Measurements from ENCODE around the gene XIRP1.
A peak's percentile ranks its signal among the peaks of the same experiment; 100 is the strongest.
"Not testable (repeated sequence)": the region's sequence is repeated elsewhere in the genome, so short reads cannot be mapped to it uniquely, and the experiment has no call there.

The XIRP1 gene, protein sequence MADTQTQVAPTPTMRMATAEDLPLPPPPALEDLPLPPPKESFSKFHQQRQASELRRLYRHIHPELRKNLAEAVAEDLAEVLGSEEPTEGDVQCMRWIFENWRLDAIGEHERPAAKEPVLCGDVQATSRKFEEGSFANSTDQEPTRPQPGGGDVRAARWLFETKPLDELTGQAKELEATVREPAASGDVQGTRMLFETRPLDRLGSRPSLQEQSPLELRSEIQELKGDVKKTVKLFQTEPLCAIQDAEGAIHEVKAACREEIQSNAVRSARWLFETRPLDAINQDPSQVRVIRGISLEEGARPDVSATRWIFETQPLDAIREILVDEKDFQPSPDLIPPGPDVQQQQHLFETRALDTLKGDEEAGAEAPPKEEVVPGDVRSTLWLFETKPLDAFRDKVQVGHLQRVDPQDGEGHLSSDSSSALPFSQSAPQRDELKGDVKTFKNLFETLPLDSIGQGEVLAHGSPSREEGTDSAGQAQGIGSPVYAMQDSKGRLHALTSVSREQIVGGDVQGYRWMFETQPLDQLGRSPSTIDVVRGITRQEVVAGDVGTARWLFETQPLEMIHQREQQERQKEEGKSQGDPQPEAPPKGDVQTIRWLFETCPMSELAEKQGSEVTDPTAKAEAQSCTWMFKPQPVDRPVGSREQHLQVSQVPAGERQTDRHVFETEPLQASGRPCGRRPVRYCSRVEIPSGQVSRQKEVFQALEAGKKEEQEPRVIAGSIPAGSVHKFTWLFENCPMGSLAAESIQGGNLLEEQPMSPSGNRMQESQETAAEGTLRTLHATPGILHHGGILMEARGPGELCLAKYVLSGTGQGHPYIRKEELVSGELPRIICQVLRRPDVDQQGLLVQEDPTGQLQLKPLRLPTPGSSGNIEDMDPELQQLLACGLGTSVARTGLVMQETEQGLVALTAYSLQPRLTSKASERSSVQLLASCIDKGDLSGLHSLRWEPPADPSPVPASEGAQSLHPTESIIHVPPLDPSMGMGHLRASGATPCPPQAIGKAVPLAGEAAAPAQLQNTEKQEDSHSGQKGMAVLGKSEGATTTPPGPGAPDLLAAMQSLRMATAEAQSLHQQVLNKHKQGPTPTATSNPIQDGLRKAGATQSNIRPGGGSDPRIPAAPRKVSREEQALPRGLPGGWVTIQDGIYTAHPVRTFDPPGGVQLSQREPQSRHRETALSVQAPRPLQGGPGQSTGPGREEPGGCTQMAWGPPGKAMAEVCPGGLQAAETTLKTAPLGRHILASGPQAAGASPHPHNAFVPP (N-terminal part only)

DNA sequence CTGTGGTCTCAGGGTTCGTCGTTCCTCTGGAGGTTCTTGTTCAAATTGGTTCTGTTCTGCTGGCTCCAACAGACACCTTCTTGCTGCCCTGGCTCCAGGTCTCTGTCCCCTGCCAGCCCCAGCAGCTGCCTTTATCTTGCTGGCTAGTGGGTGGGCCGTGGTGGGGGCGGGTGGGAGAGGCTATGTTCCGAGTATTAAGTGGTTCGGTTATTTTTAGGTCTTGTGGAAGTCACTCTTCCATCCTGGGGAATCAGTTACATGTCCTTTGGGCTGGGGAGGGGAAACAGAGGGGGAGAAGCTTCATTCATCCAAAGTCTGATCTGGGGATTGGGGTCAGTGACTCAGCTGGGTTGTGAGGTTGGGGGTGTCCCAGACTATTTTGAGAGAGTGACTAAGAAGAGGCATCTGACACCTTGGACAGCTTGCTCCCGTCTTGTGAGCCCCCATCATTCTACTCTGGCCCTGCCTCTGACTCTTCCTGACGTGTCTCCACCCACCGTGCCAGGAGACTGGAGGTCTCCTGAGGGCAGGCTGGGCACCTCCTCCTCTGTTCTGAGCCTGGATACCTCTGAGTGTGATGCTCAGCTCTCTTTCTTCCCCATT is at the start of gene XIRP1:
Gene XIRP1, minus strand, starts transcription at position 106 of the 603 bp plus-strand sequence. CDS start 3,150 bp downstream, outside the sequence.
- DNase-seq = no peak

DNA sequence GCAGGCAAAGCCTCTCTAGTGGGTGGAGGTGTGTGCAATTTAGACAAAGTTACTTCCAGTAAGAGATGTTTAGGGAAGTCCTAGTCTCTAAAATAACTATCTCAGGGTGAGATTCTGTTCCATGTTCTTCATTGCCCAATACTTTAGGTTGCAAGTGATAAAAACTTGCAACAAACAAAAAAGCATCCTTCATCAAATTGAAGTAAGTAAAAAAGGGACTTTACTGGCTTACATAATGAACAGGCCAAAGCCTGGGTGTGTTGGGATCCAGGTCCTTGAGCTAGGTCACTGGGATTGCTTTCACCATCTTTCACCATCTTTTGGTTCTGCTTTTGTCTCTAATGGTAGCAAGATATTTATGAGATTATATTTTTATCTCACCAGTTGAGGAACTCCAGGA is 49.2 kb upstream of the XIRP1 start:
- peak; percentile 10 for DNase-seq

DNA sequence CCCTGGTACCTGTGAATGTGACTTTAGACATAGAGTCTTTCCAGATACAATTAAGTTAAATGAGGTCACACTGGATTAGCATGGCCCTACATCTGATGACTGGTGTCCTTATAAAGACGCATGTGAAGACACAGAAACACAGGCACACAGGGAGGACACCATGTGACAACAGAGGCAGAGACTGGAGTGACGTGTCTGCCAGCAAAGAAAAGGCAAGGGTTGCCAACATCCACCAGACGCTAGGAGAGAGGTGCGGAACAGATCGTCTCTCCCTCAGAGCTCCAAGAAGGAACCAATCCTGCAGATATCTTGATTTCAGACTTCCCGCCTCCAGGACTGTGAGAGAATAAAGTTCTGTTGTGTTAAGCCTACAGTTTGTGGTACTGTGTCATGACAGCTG is 44.6 kb upstream of the XIRP1 start:
- DNase-seq = no peak

DNA sequence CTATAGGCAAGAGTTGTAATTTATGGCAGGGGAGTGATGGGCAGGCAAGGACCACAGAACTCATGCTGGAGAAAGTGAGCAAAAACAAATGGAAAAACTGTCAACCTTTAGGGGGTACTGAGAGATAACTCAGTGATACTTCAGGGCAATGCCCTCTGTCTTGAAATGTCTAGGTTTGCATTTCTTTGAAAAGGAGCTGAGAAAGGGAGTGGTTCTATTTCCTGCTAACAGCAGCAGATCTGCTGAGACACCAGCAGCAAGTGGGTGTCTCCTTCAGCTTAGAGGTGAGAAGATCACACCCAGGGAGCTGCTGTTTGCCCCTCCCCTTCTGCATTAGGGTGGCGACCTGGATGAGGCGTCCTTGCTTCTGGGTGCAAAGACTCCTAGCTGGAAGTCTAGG is 42.3 kb upstream of the XIRP1 start:
- peak; percentile 45 for DNase-seq

DNA sequence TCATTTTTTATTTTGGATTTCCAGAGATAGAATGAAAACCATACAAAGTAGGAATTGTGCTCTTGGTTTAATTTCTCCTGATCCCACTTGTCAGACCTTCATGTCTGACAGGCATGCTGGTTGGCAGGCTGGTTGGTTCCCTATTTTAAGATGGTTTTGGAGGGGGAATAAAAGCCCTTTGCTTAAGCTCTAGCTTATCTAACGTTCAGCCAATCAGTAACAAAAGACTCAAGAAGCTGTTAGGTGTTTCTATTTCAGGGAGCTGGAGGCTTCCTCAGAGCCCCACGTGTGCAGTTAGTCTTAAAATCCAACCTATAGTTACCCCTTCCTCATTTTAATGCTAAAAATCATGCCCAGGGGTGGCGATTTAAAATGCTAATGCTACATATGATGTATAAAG is 40.5 kb upstream of the XIRP1 start:
- no peak for DNase-seq

DNA sequence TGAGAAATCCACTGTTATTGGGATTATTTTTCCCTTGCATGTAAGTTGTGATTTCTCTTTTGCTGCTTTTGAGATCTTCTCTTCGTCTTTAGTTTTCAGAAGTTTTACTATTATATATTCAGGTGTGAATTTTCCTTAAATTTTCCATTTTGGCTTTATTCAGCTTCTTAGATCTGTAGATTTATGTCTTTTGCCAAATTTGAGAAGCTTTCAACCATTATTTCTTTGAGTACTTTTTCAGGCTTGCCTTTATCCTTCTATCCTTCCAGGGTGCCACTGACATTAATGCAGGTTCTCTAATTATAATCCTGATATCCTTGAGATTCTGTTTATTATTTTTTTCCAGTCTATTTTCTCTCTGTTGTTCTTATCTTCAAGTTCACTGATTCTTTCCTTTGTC is 38.1 kb upstream of the XIRP1 start:
- no peak for DNase-seq

DNA sequence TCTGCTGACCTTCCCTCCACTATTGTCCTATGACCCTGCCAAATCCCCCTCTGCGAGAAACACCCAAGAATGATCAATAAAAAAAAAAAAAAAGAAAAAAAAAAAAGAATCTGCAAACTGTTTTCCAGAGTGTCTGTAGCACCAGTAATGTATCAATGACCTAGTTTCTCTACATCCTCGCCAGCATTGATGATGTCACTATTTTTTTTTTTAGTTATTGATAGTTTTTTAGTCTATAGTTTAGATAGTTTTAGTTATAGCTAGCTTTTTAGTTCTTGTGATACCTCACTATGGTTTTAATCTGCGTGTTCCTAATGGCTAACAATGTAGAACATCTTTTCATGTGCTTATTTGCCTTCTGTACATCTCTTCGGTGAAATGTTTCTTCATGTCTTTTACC is 36.1 kb upstream of the XIRP1 start:
- no peak for DNase-seq

DNA sequence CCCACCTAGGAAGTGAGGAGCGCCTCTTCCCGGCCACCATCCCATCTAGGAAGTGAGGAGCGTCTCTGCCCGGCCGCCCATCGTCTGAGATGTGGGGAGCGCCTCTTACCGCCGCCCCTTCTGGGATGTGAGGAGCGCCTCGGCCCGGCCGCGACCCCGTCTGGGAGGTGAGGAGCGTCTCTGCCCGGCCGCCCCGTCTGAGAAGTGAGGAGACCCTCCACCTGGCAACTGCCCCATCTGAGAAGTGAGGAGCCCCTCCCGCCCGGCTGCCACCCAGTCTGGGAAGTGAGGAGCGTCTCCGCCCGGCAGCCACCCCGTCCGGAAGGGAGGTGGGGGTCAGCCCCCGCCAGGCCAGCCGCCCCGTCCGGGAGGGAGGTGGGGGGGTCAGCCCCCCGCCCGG is 35.2 kb upstream of the XIRP1 start:
- DNase-seq = not testable (repeated sequence)

DNA sequence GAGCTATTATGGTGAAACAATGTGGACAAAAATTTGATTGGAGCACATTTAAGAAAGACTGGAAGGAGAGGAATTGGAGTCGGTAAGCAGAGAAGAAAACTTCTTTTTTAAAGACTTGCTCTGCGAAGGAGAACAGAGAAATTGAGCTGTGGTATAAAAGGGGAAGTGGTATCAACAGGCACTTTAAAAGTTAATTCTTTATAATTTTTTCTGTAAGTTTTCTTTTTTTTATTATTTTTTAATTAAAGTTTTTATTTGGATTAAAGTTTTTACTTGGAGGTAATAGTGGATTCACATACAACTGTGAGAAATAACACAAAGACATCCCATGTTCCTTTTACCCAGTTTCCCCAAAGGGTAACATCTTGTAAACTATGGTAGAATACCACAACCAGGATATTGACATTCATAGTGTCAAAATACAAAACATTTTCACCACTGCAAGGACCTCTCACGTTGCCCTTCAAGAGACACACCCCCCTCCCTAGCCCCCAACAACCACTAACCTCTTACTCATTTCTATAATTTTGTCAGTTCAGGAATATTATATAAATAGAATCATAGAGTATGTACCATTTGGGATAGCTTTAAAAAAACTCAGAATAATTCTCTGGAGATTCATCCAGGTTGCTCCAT is 33.8 kb upstream of the XIRP1 start:
- DNase-seq = no peak

DNA sequence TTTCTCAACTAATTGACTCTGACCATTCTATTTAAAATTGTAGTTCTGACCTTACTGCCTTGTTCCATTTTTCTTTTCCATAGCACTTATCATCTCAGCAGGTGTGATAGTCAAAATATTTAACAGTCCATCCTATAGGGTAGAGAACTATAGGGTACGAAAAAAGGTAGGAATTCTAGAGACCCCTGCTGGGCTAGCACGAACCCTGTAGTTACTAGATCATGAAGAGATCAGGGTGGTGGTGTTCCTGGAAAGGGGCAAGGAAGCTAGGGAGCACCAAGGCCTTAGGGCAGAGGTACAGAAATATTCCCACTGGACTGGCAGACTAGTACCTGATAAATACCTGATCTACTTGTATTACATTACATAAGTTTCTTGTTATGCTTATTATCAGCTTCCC is 31.9 kb upstream of the XIRP1 start:
- DNase-seq = no peak

DNA sequence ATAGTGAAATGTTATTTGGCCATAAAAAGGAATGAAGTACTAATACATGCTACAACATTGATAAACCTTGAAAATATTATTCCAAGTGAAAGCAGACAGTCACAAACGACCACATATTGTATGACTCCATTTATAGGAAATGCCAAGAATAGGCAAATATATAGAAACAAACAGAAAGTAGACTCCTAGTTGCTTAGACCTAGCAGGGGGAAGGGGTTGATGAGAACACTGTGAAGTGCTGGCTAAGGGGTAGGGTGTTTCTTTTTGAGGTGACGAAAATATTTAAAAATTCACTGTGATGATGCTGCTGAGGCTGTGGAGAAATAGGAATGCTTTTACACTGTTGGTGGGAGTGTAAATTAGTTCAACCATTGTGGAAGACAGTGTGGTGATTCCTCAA is 30.5 kb upstream of the XIRP1 start:
- no peak for DNase-seq

DNA sequence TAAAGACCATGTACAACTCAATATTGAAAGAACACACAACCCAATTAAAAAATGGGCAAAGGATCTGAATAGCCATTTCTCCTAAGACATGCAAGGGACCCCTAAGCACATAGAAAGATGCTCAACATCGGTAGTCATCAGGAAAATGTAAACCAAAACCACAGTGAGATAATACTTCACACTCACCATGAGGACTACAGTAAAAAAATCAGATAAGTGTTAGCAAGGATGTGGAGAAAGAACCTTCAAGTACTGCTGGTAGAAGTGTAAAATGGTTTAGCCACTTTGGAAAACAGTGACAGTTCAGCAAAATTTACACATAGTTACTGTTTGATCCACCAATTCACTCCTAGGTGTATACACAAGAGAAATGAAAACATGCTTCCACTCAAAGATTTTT is 30.1 kb upstream of the XIRP1 start:
- no peak for DNase-seq

DNA sequence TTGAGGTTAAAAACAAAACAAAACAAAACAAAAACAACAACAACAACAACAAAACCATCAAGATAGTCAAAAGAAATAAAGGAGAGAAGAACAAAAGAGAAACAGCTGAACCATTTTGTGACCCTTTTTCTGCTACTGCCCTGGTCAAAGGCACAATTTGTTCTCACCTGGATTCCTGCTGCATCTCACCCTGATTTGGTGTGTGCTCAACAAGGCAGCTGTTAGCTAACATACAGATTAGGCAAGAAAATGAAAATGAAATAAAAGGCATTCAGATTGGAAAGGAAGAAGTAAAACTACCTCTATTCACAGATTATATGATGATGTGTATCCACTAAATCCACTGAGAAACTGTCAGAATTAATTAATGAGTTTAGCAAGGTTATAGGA is 28.7 kb upstream of the XIRP1 start:
- DNase-seq = no peak

DNA sequence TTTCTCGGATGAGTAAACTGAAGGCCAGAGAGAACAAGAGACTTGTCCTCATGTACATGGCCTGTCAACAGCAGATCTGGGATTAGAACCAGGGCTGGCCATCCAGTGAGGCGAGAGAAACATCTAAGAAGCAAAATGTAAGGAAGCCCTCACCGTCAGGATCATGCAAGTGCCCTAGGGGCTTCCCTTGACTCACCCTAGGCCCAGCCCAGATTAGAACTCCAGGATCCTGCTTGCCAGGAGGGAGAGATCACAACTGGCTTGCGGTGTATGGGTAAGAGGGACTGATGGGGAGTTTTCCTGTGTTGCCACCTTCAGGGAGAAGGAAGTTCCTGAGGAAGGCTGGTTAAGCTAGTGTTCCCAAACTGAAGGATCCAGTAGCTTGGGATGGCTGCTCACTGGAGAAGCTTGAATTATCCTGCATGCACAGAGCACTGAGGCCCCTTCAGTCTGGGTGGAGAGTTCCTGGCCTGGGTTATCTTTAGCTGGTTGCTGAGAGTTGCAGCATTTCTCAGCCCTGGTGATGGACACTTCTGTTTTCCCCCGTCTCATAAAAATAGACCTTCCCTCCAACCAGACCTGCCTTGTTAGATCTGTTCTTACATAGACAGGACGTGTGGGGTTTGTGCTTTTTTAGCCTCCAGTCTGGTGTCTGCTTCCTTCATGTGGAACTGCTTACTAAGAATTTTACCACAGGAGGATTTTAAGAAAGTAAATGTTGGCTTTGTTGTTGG is 28.2 kb upstream of the XIRP1 start:
- no peak for DNase-seq

DNA sequence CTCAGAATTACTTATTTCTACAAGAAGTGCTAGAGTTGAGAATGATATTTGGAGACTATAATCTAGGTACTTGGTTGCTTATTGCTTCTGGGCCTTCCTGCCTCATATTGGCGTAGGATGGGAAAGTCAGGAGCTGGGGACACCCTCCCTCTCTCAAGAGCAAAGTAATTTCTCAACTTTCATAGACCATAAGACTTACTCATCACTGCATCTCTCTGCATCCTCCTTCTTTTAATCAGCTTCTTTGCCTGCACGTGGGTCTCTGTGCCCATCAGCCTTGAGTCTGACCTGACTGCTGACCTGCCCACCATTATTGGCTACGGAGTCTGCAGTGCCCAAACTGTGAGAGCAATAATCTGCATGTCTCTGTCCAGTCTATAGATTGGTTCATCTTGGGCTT is 27.3 kb upstream of the XIRP1 start:
- DNase-seq = no peak

DNA sequence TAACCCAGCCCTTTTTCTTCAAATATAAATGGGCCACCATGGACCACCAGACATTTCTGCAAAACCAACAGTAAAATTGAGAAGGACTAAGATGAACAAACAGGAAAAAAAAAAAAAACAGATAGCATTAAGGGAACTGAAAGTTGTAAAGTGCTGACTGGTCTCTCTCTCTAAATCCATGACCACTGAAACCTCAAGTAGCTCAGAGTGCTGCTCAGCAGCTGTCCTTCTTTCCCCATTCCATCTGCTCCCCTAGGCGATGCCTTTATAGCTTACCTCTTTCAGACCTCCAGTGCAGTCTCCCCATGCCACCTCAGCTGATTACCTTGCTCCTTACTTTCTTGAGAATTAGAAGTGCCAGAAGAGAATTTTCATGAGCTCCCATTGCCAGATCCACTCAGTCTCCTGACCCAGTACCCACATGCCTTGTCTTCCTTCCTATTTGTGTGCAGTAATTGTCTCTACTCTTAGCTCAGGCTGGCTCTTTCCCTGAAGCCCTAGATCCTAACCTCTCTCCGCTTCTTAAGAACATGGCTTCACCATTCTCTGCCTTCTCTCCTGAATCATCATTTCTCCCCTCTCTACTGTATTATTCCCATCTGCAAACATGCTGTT is 23.9 kb upstream of the XIRP1 start:
- peak; percentile 26 for DNase-seq

DNA sequence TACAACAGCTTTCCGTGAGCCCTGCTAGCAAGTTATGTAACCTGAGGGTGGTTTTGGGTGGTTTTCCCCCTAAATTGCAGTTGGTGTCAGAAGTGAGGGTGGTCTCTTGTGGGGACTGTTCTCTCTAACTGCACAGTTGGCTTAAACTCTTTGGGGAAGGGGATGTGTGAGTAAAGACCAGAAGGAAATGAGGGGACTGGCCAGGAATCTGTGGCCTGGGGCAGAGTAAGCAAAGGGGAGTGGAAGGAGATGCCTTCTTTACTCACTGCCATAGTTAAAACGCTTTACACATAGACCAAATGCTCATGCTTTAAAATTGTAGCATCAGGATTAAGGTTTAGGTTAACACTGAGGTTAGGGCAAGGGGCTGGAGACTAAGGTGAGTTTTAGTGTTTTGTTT is 21.2 kb upstream of the XIRP1 start:
- no peak for DNase-seq

DNA sequence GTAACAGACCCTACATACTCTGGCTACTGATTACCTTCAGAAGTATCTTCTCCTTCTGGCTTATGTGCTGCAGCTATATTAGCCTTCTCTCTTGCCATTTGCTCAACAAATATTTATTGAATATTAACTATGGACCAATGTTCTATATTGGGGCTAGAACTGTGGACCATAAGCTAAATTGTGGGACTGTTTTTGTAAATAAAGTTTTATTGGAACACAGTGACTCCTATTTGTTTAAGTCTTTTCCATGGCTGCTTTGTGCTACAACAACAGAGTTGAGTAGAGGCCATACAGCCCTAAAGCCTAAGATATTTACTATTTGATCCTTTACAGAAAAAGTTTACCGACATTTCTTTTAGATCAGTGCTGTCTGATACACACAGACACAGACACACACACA is 20.3 kb upstream of the XIRP1 start:
- DNase-seq = no peak

DNA sequence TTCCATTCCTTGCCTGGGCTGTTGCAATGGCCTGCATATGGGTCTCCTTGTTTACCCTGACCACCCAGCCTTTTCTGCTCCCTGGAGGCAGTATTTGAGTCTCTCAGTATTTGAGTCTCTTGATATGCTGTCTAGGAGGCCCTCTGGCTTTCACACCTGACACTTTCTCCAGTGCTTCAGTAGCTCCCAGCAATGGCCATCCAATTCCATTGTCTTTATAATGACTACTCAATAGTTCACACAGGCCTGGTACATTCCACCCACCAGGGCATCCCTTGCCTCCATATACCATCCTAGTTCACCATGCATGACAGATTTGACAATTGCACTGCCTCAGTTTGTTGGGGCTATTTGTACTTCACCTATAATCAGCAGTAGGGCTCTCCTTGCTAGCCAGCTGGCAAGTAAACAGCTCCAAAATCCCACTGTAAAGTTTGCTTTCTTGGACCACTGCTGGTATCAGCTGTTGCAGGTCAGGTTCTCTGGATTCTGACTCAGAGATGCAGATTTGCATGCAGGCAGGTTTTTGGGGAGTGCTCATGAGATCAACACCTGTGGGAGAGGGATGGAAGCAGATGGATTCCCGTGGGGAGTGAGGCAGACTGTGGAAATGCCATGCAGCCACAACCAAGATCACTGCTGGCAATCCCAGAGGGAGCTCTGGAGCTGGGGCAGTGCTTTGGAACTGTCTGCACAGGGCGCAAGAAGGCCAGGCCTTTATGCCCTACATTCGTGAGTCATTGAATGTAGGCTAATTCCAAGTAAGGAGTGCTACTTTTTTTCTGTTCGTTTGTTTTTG is 19.1 kb upstream of the XIRP1 start:
- no peak for DNase-seq

DNA sequence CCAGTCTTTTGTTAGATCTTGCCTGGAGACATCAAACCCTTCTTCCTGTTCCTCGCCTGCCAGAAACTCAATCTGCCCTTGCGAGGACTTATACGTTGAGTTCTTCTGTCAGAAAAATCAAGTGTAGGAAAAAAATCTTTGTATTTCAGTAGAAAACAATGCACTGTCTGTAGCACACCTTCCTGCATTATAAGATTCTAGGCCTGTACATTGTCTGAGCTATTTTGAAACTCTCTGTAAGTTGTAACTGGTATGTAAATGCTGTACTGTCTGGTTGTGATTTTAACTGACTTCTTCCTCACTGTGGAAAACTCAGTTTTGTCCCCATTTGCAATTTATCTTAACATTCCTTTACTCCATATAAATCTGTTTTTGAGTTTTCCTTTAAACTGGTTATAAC is 17.7 kb upstream of the XIRP1 start:
- DNase-seq = no peak

Data from CD4-positive, alpha-beta T cell treated with Interferon gamma for 1 hour (primary cell).